GM23338 (cell line): ENCODE measurements around the gene GDPD4. TPM values are rescaled to one million over a fixed set of nuclear protein-coding genes. Genes with fewer than 3 reads are reported as not detected.

Source experiments
- ATAC-seq: fragments of 200-7000 bp; cut with Tn5 transposase; 3 replicates; pipeline ENCODE4 v1.9.1; 2020
- DNase-seq: peaks from one replicate; pipeline ENCODE4 v3.0.0-alpha.2; 2015; ENCODE audit warnings: low spot score
- H2AFZ ChIP-seq: fragments of 200-600 bp; sonication (generic); 2 replicates; pipeline ENCODE4 v1.8.0; 2016; ENCODE audit warnings: antibody characterized with exemption, mild to moderate bottlenecking, moderate library complexity
- H3F3A ChIP-seq: fragments of 200-600 bp; sonication (generic); replicated peaks from 2 replicates; pipeline ENCODE4 v1.8.0; 2017; ENCODE audit warnings: antibody characterized with exemption, mixed run types, low read depth
- H3K27ac ChIP-seq: fragments of 200-600 bp; sonication (generic); 2 replicates; pipeline ENCODE4 v1.6.1; 2016; ENCODE audit warnings: low read depth
- H3K27me3 ChIP-seq: fragments of 200-600 bp; sonication (generic); 2 replicates; pipeline ENCODE4 v1.8.0; 2016; ENCODE audit warnings: mild to moderate bottlenecking, mixed run types, moderate library complexity; ENCODE audit not compliant: insufficient read depth
- H3K36me3 ChIP-seq: fragments of 200-600 bp; sonication (generic); 2 replicates; pipeline ENCODE4 v1.8.0; 2016; ENCODE audit warnings: mild to moderate bottlenecking; ENCODE audit not compliant: insufficient read depth
- H3K4me1 ChIP-seq: fragments of 200-600 bp; sonication (generic); 2 replicates; pipeline ENCODE4 v1.8.0; 2016; ENCODE audit warnings: mild to moderate bottlenecking, moderate library complexity; ENCODE audit not compliant: insufficient read depth
- H3K4me2 ChIP-seq: fragments of 200-600 bp; sonication (generic); 2 replicates; pipeline ENCODE4 v1.7.1; 2017; ENCODE audit warnings: mixed run types
- H3K4me3 ChIP-seq: fragments of 200-600 bp; sonication (generic); 2 replicates; pipeline ENCODE4 v1.6.1; 2016; ENCODE audit warnings: mixed run types
- H3K79me2 ChIP-seq: fragments of 200-600 bp; sonication (generic); replicated peaks from 2 replicates; pipeline ENCODE4 v1.8.0; 2017; ENCODE audit warnings: mild to moderate bottlenecking; ENCODE audit not compliant: insufficient read depth
- H3K9me2 ChIP-seq: fragments of 200-600 bp; sonication (generic); 2 replicates; pipeline ENCODE4 v1.8.0; 2017; ENCODE audit not compliant: insufficient read depth
- H4K20me1 ChIP-seq: fragments of 200-600 bp; sonication (generic); replicated peaks from 2 replicates; pipeline ENCODE4 v1.8.0; 2017; ENCODE audit warnings: mild to moderate bottlenecking; ENCODE audit not compliant: insufficient read depth
- H3K27ac Mint-ChIP-seq: 2 replicates; pipeline ENCODE4 v1.8.0; 2020; ENCODE audit warnings: inconsistent platforms, mild to moderate bottlenecking, moderate library complexity, mixed read lengths
- H3K27me3 Mint-ChIP-seq: 3 replicates; pipeline ENCODE4 v1.8.0; 2022; ENCODE audit warnings: low read depth, mild to moderate bottlenecking, moderate library complexity, mixed read lengths, inconsistent platforms; ENCODE audit not compliant: insufficient read depth, poor library complexity
- H3K36me3 Mint-ChIP-seq: 3 replicates; pipeline ENCODE4 v1.8.0; 2021; ENCODE audit warnings: low read depth, mild to moderate bottlenecking, inconsistent platforms, moderate library complexity, mixed read lengths
- H3K4me1 Mint-ChIP-seq: 3 replicates; pipeline ENCODE4 v1.8.0; 2020; ENCODE audit warnings: mild to moderate bottlenecking, inconsistent platforms, mixed read lengths
- H3K4me3 Mint-ChIP-seq: 3 replicates; pipeline ENCODE4 v1.8.0; 2021; ENCODE audit warnings: moderate library complexity, mild to moderate bottlenecking, inconsistent platforms, mixed read lengths
- H3K9me3 Mint-ChIP-seq: 3 replicates; pipeline ENCODE4 v1.8.0; 2020; ENCODE audit warnings: moderate library complexity, mild to moderate bottlenecking, inconsistent platforms, mixed read lengths
- EZH2phosphoT487 ChIP-seq: fragments of 200-600 bp; sonication (generic); IDR thresholded peaks from one replicate; pipeline ENCODE4 v1.8.1; 2018; ENCODE audit warnings: antibody characterized with exemption; ENCODE audit not compliant: unreplicated experiment
- JUNB ChIP-seq: IDR thresholded peaks from one replicate; pipeline ENCODE4 v1.6.1; 2016; ENCODE audit warnings: antibody characterized with exemption; ENCODE audit not compliant: unreplicated experiment
- NANOG ChIP-seq: IDR thresholded peaks from 2 replicates; pipeline ENCODE4 v1.6.1; 2016; ENCODE audit warnings: antibody characterized with exemption, borderline replicate concordance
- ZNF114 ChIP-seq: fragments of 250-450 bp; sonication (Bioruptor Pico); IDR thresholded peaks from 2 replicates; pipeline ENCODE4 v1.5.0; 2020; ENCODE audit warnings: mild to moderate bottlenecking, moderate library complexity
- ZNF331 ChIP-seq: fragments of 250-450 bp; sonication (Bioruptor Pico); IDR thresholded peaks from 2 replicates; pipeline ENCODE4 v1.5.0; 2020; ENCODE audit warnings: low read depth, mild to moderate bottlenecking, moderate library complexity
- polyA plus RNA-seq: library from polyadenylated mRNA; unstranded; fragments of >200 nt; fragmentation: Nextera tagmentation; extraction: Ambion mirVana; gene quantifications from 2 replicates; pipeline ENCODE4 v1.2.1, GENCODE V29; 2016
- total RNA-seq: library from RNA; depleted of rRNA; stranded (reverse); fragments of >200 nt; shearing (Covaris generic); gene quantifications from 2 replicates; pipeline ENCODE4 v1.2.3, GENCODE V29; 2014
- TF ChIP-seq, protein P1 (sequence below): fragments of 250-450 bp; sonication (Bioruptor Pico); IDR thresholded peaks from 2 replicates; pipeline ENCODE4 v1.5.0; 2020; ENCODE audit warnings: mild to moderate bottlenecking, moderate library complexity
- TF ChIP-seq, protein P2 (sequence below): IDR thresholded peaks from 2 replicates; pipeline ENCODE4 v1.6.1; 2016; ENCODE audit warnings: antibody characterized with exemption

Gene GDPD4
- total and polyA plus RNA-seq, 2 experiments from 2014 or later: not detected

DNA sequence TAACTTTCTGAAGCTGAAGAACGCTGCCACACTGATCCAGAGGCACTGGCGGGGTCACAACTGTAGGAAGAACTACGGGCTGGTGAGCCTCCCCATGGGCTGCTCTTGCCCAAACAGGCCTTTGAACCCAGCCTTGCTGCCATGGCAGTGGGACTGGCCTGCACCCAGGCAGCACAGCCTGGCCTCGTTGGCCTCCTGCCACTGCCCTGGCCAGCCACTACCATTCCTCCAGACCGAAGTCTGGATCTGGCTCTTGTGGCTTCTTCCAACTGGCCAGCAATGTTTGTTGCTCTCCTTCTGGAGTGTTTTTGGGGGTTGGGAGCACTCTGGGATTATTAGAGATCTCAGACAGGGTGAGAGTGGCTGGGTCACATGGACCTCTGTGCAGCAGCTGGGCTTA lies 122.4 kb downstream of the GDPD4 start (continued):
- TF ChIP-seq, protein P1, sequence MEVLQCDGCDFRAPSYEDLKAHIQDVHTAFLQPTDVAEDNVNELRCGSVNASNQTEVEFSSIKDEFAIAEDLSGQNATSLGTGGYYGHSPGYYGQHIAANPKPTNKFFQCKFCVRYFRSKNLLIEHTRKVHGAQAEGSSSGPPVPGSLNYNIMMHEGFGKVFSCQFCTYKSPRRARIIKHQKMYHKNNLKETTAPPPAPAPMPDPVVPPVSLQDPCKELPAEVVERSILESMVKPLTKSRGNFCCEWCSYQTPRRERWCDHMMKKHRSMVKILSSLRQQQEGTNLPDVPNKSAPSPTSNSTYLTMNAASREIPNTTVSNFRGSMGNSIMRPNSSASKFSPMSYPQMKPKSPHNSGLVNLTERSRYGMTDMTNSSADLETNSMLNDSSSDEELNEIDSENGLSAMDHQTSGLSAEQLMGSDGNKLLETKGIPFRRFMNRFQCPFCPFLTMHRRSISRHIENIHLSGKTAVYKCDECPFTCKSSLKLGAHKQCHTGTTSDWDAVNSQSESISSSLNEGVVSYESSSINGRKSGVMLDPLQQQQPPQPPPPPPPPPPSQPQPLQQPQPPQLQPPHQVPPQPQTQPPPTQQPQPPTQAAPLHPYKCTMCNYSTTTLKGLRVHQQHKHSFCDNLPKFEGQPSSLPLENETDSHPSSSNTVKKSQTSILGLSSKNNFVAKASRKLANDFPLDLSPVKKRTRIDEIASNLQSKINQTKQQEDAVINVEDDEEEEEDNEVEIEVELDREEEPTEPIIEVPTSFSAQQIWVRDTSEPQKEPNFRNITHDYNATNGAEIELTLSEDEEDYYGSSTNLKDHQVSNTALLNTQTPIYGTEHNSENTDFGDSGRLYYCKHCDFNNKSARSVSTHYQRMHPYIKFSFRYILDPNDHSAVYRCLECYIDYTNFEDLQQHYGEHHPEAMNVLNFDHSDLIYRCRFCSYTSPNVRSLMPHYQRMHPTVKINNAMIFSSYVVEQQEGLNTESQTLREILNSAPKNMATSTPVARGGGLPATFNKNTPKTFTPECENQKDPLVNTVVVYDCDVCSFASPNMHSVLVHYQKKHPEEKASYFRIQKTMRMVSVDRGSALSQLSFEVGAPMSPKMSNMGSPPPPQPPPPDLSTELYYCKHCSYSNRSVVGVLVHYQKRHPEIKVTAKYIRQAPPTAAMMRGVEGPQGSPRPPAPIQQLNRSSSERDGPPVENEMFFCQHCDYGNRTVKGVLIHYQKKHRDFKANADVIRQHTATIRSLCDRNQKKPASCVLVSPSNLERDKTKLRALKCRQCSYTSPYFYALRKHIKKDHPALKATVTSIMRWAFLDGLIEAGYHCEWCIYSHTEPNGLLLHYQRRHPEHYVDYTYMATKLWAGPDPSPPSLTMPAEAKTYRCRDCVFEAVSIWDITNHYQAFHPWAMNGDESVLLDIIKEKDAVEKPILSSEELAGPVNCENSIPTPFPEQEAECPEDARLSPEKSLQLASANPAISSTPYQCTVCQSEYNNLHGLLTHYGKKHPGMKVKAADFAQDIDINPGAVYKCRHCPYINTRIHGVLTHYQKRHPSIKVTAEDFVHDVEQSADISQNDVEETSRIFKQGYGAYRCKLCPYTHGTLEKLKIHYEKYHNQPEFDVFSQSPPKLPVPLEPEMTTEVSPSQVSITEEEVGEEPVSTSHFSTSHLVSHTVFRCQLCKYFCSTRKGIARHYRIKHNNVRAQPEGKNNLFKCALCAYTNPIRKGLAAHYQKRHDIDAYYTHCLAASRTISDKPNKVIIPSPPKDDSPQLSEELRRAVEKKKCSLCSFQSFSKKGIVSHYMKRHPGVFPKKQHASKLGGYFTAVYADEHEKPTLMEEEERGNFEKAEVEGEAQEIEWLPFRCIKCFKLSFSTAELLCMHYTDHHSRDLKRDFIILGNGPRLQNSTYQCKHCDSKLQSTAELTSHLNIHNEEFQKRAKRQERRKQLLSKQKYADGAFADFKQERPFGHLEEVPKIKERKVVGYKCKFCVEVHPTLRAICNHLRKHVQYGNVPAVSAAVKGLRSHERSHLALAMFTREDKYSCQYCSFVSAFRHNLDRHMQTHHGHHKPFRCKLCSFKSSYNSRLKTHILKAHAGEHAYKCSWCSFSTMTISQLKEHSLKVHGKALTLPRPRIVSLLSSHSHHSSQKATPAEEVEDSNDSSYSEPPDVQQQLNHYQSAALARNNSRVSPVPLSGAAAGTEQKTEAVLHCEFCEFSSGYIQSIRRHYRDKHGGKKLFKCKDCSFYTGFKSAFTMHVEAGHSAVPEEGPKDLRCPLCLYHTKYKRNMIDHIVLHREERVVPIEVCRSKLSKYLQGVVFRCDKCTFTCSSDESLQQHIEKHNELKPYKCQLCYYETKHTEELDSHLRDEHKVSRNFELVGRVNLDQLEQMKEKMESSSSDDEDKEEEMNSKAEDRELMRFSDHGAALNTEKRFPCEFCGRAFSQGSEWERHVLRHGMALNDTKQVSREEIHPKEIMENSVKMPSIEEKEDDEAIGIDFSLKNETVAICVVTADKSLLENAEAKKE (CRISPR knock-in tag): no peak
- TF ChIP-seq JUNB: no peak
- TF ChIP-seq NANOG: no peak
- TF ChIP-seq ZNF114 (CRISPR knock-in tag): no peak

DNA sequence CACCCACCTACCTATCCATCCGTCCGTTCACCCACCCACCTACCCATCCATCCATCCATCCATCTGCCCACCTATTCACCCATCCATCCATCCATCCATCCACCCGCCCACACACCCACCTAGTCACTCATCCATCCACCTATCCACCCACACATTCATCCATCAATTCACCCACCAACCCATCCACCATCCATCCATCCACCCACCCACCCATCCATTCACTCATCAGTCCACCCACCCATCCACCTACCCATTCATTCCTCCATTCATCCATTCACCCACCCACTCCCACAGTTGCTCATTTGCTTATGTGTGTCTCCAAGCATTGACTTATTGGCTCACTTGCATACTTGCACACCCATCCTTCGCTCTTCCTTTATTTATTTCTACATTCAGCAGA lies 123.3 kb downstream of the GDPD4 start:
- H3K27ac Mint-ChIP-seq: no peak overlapping the region
- no peak overlapping the region for H3K4me3 Mint-ChIP-seq
- H3K27me3 ChIP-seq: no peaks in the 10 kb centered on the region
- H3K36me3 Mint-ChIP-seq: no peaks in the 10 kb centered on the region; the same call in 2 of the 3 replicates
- no peak overlapping the region for H3K4me3 ChIP-seq
- ATAC-seq (no peak), DNase-seq (no peak)
- H3K27ac ChIP-seq: no peak overlapping the region
- no peaks in the 10 kb centered on the region for H3K79me2 ChIP-seq
- H3K4me1 ChIP-seq: peaks cover 19% of the 10 kb centered on the region
- H4K20me1 ChIP-seq: no peaks in the 10 kb centered on the region
- H3K4me1 Mint-ChIP-seq: peaks cover 36% of the 10 kb centered on the region
- no peaks in the 10 kb centered on the region for H3K36me3 ChIP-seq
- no peaks in the 10 kb centered on the region for H3F3A ChIP-seq
- H3K9me2 ChIP-seq: 0 out of 2 replicates have a peak, but pooled peaks cover 2% of the 10 kb centered on the region
- H3K9me3 Mint-ChIP-seq: peaks cover 5% of the 10 kb centered on the region; the same call in 2 of the 3 replicates
- peaks cover 22% of the 10 kb centered on the region for H3K27me3 Mint-ChIP-seq
- H2AFZ ChIP-seq: no peak overlapping the region
- H3K4me2 ChIP-seq: no peak overlapping the region
- TF ChIP-seq EZH2phosphoT487: no peak
- TF ChIP-seq, protein P1 (CRISPR knock-in tag): no peak
- TF ChIP-seq, protein P2, sequence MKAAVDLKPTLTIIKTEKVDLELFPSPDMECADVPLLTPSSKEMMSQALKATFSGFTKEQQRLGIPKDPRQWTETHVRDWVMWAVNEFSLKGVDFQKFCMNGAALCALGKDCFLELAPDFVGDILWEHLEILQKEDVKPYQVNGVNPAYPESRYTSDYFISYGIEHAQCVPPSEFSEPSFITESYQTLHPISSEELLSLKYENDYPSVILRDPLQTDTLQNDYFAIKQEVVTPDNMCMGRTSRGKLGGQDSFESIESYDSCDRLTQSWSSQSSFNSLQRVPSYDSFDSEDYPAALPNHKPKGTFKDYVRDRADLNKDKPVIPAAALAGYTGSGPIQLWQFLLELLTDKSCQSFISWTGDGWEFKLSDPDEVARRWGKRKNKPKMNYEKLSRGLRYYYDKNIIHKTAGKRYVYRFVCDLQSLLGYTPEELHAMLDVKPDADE: no peak
- no peak for TF ChIP-seq ZNF331 (CRISPR knock-in tag)
